HG02943 (cell line): ENCODE results near the gene OR1J1.

Source experiments
- ATAC-seq: cut with Tn5 transposase; IDR thresholded peaks from one replicate; pipeline ENCODE4 v1.9.1; 2021; ENCODE audit warnings: mild to moderate bottlenecking, low read depth, moderate library complexity; ENCODE audit not compliant: unreplicated experiment

OR1J1 gene

GRCh38 chr9:122477826-122478225, at the start of gene OR1J1:
TSS of gene OR1J1 (minus strand) at chr9:122477926. CDS start at chr9:122477926, 0 bp downstream.
- no peak for ATAC-seq

- no peak for ATAC-seq
These were observed 49.5 kb upstream of the OR1J1 start, which contains the start of gene OR1N1 for GRCh38 chr9:122527193-122527592. TSS of gene OR1N1 (minus strand) at chr9:122527293. CDS start at chr9:122527293, 0 bp downstream.

GRCh38 chr9:122526602-122527001, 48.9 kb upstream of the OR1J1 start:
- no peak for ATAC-seq

- no peak for ATAC-seq
These were observed 41.6 kb upstream of the OR1J1 start for GRCh38 chr9:122519376-122519775.

- no peak for ATAC-seq
These were observed 41.1 kb upstream of the OR1J1 start, which contains the start of gene OR1J4 for GRCh38 chr9:122518841-122519240. TSS of gene OR1J4 (plus strand) at chr9:122519141. CDS start at chr9:122519141, 0 bp downstream.

- no peak for ATAC-seq
These were observed 40.5 kb upstream of the OR1J1 start for GRCh38 chr9:122518226-122518625.

- no peak for ATAC-seq
These were observed 32.8 kb upstream of the OR1J1 start, which contains the start of gene OR1J2 for GRCh38 chr9:122510502-122510901. TSS of gene OR1J2 (plus strand) at chr9:122510802. CDS start at chr9:122510802, 0 bp downstream.

- no peak for ATAC-seq
These were observed 29.2 kb upstream of the OR1J1 start for GRCh38 chr9:122506964-122507363.

- no peak for ATAC-seq
These were observed 21.2 kb upstream of the OR1J1 start for GRCh38 chr9:122498883-122499288.

GRCh38 chr9:122479062-122479461, 1.3 kb upstream of the OR1J1 start:
- no peak for ATAC-seq

- no peak for ATAC-seq
These were observed 380 bp downstream of the OR1J1 start for GRCh38 chr9:122477346-122477745.

GRCh38 chr9:122475717-122476116, 2.0 kb downstream of the OR1J1 start:
- ATAC-seq, result no peak

- ATAC-seq, result no peak
These were observed 3.2 kb downstream of the OR1J1 start for GRCh38 chr9:122474561-122474960.

GRCh38 chr9:122468735-122469134, 9.0 kb downstream of the OR1J1 start:
- no peak for ATAC-seq

GRCh38 chr9:122466456-122466855, 11.3 kb downstream of the OR1J1 start:
- no peak for ATAC-seq

GRCh38 chr9:122464633-122465567, 12.8 kb downstream of the OR1J1 start:
- ATAC-seq, result peak; percentile 70

GRCh38 chr9:122463828-122464632, 13.7 kb downstream of the OR1J1 start:
- ATAC-seq, result no peak

- no peak for ATAC-seq
These were observed 19.9 kb downstream of the OR1J1 start for GRCh38 chr9:122457787-122458186.

- ATAC-seq, result no peak
These were observed 21.6 kb downstream of the OR1J1 start for GRCh38 chr9:122456123-122456522.

GRCh38 chr9:122453677-122454135, 24.0 kb downstream of the OR1J1 start:
- no peak for ATAC-seq
